HEK293 (cell line): ENCODE data around the gene RASGRP1.
A peak's percentile ranks its signal among the peaks of the same experiment; 100 is the strongest.

ENCODE experiments used
- CTCF ChIA-PET: fragments of 350-600 bp; formaldehyde crosslinking; extraction: SDS; loops from one replicate; lab custom pipeline; 2021; ENCODE audit warnings: antibody characterized with exemption; lab: Yijun Ruan, JAX
- POLR2A ChIA-PET: fragments of 300-600 bp; formaldehyde crosslinking; extraction: SDS; loops from one replicate; lab custom pipeline; 2020; ENCODE audit warnings: antibody characterized with exemption, inconsistent platforms; lab: Yijun Ruan, JAX
- H3K27ac ChIP-seq: fragments of 200-500 bp; sonication (Bioruptor generic); 2 replicates; pipeline ENCODE4 v1.5.1; 2014; ENCODE audit warnings: low read depth, low read length, control low read depth, inconsistent platforms; ENCODE audit errors: extremely low read depth
- H3K36me3 ChIP-seq, 2 experiments: fragments of 200-500 bp in 1 of 2; sonication (Bioruptor generic) in 1 of 2; 1 replicate in 1 of 2; 2 replicates in 1 of 2; pipeline ENCODE4 v1.5.1; 2014 to 2017; ENCODE audit warnings: inconsistent platforms in 2 of 2, low read length in 2 of 2; ENCODE audit not compliant: control insufficient read depth in 2 of 2, insufficient read depth in 1 of 2
- H3K4me1 ChIP-seq: fragments of 200-500 bp; sonication (Bioruptor generic); 2 replicates; pipeline ENCODE4 v1.5.1; 2014; ENCODE audit warnings: mild to moderate bottlenecking, low read length, inconsistent platforms; ENCODE audit not compliant: control insufficient read depth, insufficient read depth
- H3K4me3 ChIP-seq: 2 replicates; pipeline ENCODE4 v1.5.1; 2011; ENCODE audit warnings: low read depth, mild to moderate bottlenecking, control low read depth, low read length, moderate library complexity
- H3K9me3 ChIP-seq: fragments of 200-500 bp; sonication (Bioruptor generic); 2 replicates; pipeline ENCODE4 v1.5.1; 2014; ENCODE audit warnings: low read depth, low read length, inconsistent platforms; ENCODE audit not compliant: control insufficient read depth, insufficient read depth
- HOXD13 ChIP-seq: sonication (generic); formaldehyde crosslinking; IDR thresholded peaks from 2 replicates; pipeline ENCODE4 v1.8.0; 2022; ENCODE audit warnings: missing genetic modification reagents, borderline replicate concordance
- OSR2 ChIP-seq: fragments of 450-650 bp; formaldehyde crosslinking; IDR thresholded peaks from 2 replicates; pipeline ENCODE4 v1.5.1; 2016; ENCODE audit warnings: missing biosample characterization, missing genetic modification characterization
- WT1 ChIP-seq: fragments of 450-650 bp; formaldehyde crosslinking; IDR thresholded peaks from 2 replicates; pipeline ENCODE4 v1.5.1; 2016; ENCODE audit warnings: missing biosample characterization, missing genetic modification characterization
- ZBTB17 ChIP-seq: fragments of 450-650 bp; formaldehyde crosslinking; IDR thresholded peaks from 2 replicates; pipeline ENCODE4 v1.5.1; 2016; ENCODE audit warnings: missing biosample characterization, missing genetic modification characterization
- ZFHX2 ChIP-seq: fragments of 450-650 bp; formaldehyde crosslinking; conservative IDR thresholded peaks from 2 replicates; pipeline ENCODE4 v1.5.1; 2016; ENCODE audit warnings: missing biosample characterization, missing genetic modification characterization
- ZNF114 ChIP-seq: fragments of 450-650 bp; formaldehyde crosslinking; IDR thresholded peaks from 2 replicates; pipeline ENCODE4 v1.5.0; 2017; ENCODE audit warnings: missing biosample characterization, missing genetic modification characterization
- ZNF223 ChIP-seq: fragments of 450-650 bp; formaldehyde crosslinking; IDR thresholded peaks from 2 replicates; pipeline ENCODE4 v1.5.1; 2016; ENCODE audit warnings: missing biosample characterization, missing genetic modification characterization
- ZNF23 ChIP-seq: fragments of 450-650 bp; formaldehyde crosslinking; IDR thresholded peaks from 2 replicates; pipeline ENCODE4 v1.5.1; 2016; ENCODE audit warnings: missing biosample characterization, missing genetic modification characterization, borderline replicate concordance
- ZNF239 ChIP-seq: fragments of 450-650 bp; formaldehyde crosslinking; IDR thresholded peaks from 2 replicates; pipeline ENCODE4 v1.5.1; 2016; ENCODE audit warnings: missing biosample characterization, missing genetic modification characterization
- ZNF350 ChIP-seq: fragments of 450-650 bp; formaldehyde crosslinking; IDR thresholded peaks from 2 replicates; pipeline ENCODE4 v1.5.0; 2017; ENCODE audit warnings: missing biosample characterization, mild to moderate bottlenecking, missing genetic modification characterization
- ZNF37A ChIP-seq: fragments of 450-650 bp; IDR thresholded peaks from 2 replicates; pipeline ENCODE4 v1.5.1; 2018; ENCODE audit warnings: missing biosample characterization, missing genetic modification characterization
- ZNF394 ChIP-seq: fragments of 450-650 bp; formaldehyde crosslinking; IDR thresholded peaks from 2 replicates; pipeline ENCODE4 v1.5.1; 2016; ENCODE audit warnings: missing biosample characterization, missing genetic modification characterization, mild to moderate bottlenecking, moderate library complexity, borderline replicate concordance
- ZNF529 ChIP-seq: fragments of 450-650 bp; formaldehyde crosslinking; IDR thresholded peaks from 2 replicates; pipeline ENCODE4 v1.5.1; 2017; ENCODE audit warnings: missing genetic modification characterization, missing biosample characterization; ENCODE audit not compliant: insufficient replicate concordance
- ZNF600 ChIP-seq: fragments of 450-650 bp; formaldehyde crosslinking; IDR thresholded peaks from 2 replicates; pipeline ENCODE4 v1.5.1; 2016; ENCODE audit warnings: missing biosample characterization, missing genetic modification characterization
- ZNF664 ChIP-seq: fragments of 450-650 bp; formaldehyde crosslinking; IDR thresholded peaks from 2 replicates; pipeline ENCODE4 v1.5.1; 2016; ENCODE audit warnings: missing biosample characterization, missing genetic modification characterization
- ZNF707 ChIP-seq: fragments of 450-650 bp; formaldehyde crosslinking; IDR thresholded peaks from 2 replicates; pipeline ENCODE4 v1.5.1; 2016; ENCODE audit warnings: missing biosample characterization, missing genetic modification characterization
- ZNF747 ChIP-seq: fragments of 450-650 bp; formaldehyde crosslinking; IDR thresholded peaks from 2 replicates; pipeline ENCODE4 v1.5.1; 2016; ENCODE audit warnings: missing biosample characterization, missing genetic modification characterization
- ZNF777 ChIP-seq: fragments of 450-650 bp; formaldehyde crosslinking; IDR thresholded peaks from 2 replicates; pipeline ENCODE4 v1.5.1; 2017; ENCODE audit warnings: missing biosample characterization, missing genetic modification characterization, borderline replicate concordance
- TF ChIP-seq, protein P1 (sequence below): fragments of 450-650 bp; formaldehyde crosslinking; IDR thresholded peaks from 2 replicates; pipeline ENCODE4 v1.5.1; 2016; ENCODE audit warnings: missing biosample characterization, missing genetic modification characterization
- TF ChIP-seq, protein P2 (sequence below): fragments of 450-650 bp; formaldehyde crosslinking; IDR thresholded peaks from 2 replicates; pipeline ENCODE4 v1.5.1; 2016; ENCODE audit warnings: missing biosample characterization, missing genetic modification characterization
- TF ChIP-seq, protein P3 (sequence below): fragments of 450-650 bp; formaldehyde crosslinking; IDR thresholded peaks from 2 replicates; pipeline ENCODE4 v1.5.1; 2016; ENCODE audit warnings: missing biosample characterization, missing genetic modification characterization
- TF ChIP-seq, protein P4 (sequence below): fragments of 450-650 bp; formaldehyde crosslinking; IDR thresholded peaks from 2 replicates; pipeline ENCODE4 v1.5.1; 2016; ENCODE audit warnings: missing biosample characterization, missing genetic modification characterization, borderline replicate concordance
- TF ChIP-seq, protein P5 (sequence below): fragments of 450-650 bp; formaldehyde crosslinking; IDR thresholded peaks from 2 replicates; pipeline ENCODE4 v1.5.1; 2016; ENCODE audit warnings: missing biosample characterization, missing genetic modification characterization, low read depth

Gene RASGRP1

DNA sequence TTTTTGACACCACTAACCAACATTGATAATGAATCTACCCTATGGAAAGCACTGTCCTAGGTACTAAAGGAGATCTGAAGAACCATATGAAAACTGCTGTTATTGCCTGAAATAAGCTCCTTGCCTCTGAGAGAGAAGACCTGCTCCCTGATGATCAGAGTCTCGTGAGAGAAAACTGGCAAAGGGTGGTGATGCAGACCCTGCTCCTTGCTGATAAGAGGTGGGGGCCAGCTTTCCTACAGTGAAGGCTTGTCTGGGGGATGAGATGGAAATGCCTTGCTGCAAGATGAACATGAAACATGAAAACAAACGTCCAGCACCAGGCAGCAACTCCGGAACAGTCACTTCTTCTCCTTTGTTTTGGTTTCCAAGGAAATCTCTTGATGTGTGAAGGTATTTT is 31.9 kb downstream of the RASGRP1 start:
- Histone ChIP-seq H3K36me3 (no peaks in the 10 kb centered on the region), H3K9me3 (no peaks in the 10 kb centered on the region), H3K27ac (no peak overlapping the region), H3K4me1 (peaks cover 8% of the 10 kb centered on the region; the same call in 1 of the 2 replicates), H3K4me3 (no peak overlapping the region)
- ChIA-PET POLR2A (no interaction called here), CTCF (interaction anchor here (1.7 kb wide), 2 partner anchors 10 to 31 kb away, joined by 5 to 8 read pairs; partner anchors contain the start of gene RASGRP1)
- TF ChIP-seq ZNF23 (tag by site-specific recombination): no peak
- TF ChIP-seq, protein P1, sequence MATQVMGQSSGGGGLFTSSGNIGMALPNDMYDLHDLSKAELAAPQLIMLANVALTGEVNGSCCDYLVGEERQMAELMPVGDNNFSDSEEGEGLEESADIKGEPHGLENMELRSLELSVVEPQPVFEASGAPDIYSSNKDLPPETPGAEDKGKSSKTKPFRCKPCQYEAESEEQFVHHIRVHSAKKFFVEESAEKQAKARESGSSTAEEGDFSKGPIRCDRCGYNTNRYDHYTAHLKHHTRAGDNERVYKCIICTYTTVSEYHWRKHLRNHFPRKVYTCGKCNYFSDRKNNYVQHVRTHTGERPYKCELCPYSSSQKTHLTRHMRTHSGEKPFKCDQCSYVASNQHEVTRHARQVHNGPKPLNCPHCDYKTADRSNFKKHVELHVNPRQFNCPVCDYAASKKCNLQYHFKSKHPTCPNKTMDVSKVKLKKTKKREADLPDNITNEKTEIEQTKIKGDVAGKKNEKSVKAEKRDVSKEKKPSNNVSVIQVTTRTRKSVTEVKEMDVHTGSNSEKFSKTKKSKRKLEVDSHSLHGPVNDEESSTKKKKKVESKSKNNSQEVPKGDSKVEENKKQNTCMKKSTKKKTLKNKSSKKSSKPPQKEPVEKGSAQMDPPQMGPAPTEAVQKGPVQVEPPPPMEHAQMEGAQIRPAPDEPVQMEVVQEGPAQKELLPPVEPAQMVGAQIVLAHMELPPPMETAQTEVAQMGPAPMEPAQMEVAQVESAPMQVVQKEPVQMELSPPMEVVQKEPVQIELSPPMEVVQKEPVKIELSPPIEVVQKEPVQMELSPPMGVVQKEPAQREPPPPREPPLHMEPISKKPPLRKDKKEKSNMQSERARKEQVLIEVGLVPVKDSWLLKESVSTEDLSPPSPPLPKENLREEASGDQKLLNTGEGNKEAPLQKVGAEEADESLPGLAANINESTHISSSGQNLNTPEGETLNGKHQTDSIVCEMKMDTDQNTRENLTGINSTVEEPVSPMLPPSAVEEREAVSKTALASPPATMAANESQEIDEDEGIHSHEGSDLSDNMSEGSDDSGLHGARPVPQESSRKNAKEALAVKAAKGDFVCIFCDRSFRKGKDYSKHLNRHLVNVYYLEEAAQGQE (tag by site-specific recombination): peak; percentile 39; the same call in 1 of the 2 replicates

DNA sequence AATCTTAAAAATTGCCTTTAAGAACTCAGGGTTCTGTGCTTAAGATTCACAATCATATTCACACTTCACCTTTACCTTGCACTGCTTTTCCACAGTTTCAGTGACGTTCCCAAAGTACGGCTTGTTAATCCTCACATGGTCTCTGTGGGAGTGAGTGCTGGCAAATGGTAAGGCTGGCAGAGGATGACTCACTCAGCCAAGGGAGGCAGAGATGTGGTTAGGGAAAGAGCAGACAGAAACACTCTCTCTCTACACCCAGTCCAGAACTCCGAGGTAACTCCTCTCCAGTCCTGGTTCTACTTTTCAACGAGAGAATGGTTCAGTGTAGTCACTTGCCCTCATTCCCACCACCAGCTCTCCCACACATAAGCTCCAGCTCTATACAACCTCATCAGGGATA is 33.1 kb downstream of the RASGRP1 start:
- POLR2A ChIA-PET: no interaction called here
- TF ChIP-seq ZNF664 (tag by site-specific recombination) (no peak), ZNF239 (no peak), ZBTB17 (tag by site-specific recombination) (no peak), ZNF37A (tag by site-specific recombination) (no peak), ZFHX2 (peak; percentile 26; the same call in 1 of the 2 replicates), ZNF600 (tag by site-specific recombination) (peak; percentile 75), ZNF394 (tag by site-specific recombination) (no peak), ZNF777 (tag by site-specific recombination) (no peak)
- TF ChIP-seq, protein P2, sequence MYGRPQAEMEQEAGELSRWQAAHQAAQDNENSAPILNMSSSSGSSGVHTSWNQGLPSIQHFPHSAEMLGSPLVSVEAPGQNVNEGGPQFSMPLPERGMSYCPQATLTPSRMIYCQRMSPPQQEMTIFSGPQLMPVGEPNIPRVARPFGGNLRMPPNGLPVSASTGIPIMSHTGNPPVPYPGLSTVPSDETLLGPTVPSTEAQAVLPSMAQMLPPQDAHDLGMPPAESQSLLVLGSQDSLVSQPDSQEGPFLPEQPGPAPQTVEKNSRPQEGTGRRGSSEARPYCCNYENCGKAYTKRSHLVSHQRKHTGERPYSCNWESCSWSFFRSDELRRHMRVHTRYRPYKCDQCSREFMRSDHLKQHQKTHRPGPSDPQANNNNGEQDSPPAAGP (tag by site-specific recombination): no peak
- Histone ChIP-seq H3K9me3 (no peaks in the 10 kb centered on the region), H3K36me3 (no peaks in the 10 kb centered on the region), H3K4me3 (no peak overlapping the region), H3K4me1 (peaks cover 5% of the 10 kb centered on the region; the same call in 1 of the 2 replicates), H3K27ac (no peak overlapping the region)
- CTCF ChIA-PET: interaction anchor here (0.7 to 2.5 kb wide), 3 partner anchors 9 to 91 kb away, joined by 5 to 7 read pairs (median 5); partner anchors contain the start of gene RASGRP1

DNA sequence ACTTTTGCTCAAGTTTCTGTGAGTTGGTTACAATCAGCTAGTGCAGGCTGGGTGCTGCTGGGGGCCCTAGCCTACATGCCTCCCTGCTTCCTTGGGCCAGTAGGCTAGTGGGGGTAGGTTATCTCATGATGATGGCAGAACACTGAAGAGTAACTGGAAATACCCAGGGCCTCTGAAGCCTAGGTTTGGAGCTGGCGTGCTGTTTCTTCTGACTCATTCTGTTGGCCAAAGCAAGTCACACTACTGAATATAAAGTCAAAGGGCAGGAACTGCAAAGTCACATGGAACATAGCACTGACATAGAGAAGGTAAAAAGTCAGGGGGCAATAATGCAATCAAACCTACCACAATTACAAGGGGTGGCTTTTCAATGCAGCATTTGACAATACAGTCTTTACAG is 34.5 kb downstream of the RASGRP1 start:
- ChIA-PET CTCF (interaction anchor here (2.5 kb wide), 1 partner anchor 34 kb away, joined by 7 read pairs; the partner anchor contains the start of gene RASGRP1), POLR2A (no interaction called here)
- H3K9me3 ChIP-seq: no peaks in the 10 kb centered on the region
- no peak overlapping the region for H3K27ac ChIP-seq
- no peak overlapping the region for H3K4me3 ChIP-seq
- no peaks in the 10 kb centered on the region for H3K36me3 ChIP-seq
- H3K4me1 ChIP-seq: no peaks in the 10 kb centered on the region
- TF ChIP-seq HOXD13 (CRISPR knock-in tag) (no peak), WT1 (no peak), ZNF747 (tag by site-specific recombination) (no peak), ZNF350 (tag by site-specific recombination) (no peak), ZNF114 (no peak), ZNF707 (tag by site-specific recombination) (no peak), ZNF529 (tag by site-specific recombination) (no peak), OSR2 (tag by site-specific recombination) (no peak), ZNF223 (no peak), ZNF23 (tag by site-specific recombination) (no peak)
- TF ChIP-seq, protein P3, sequence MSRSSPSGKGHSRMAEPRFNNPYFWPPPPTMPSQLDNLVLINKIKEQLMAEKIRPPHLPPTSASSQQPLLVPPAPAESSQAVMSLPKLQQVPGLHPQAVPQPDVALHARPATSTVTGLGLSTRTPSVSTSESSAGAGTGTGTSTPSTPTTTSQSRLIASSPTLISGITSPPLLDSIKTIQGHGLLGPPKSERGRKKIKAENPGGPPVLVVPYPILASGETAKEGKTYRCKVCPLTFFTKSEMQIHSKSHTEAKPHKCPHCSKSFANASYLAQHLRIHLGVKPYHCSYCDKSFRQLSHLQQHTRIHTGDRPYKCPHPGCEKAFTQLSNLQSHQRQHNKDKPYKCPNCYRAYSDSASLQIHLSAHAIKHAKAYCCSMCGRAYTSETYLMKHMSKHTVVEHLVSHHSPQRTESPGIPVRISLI (tag by site-specific recombination): no peak
- TF ChIP-seq, protein P4, sequence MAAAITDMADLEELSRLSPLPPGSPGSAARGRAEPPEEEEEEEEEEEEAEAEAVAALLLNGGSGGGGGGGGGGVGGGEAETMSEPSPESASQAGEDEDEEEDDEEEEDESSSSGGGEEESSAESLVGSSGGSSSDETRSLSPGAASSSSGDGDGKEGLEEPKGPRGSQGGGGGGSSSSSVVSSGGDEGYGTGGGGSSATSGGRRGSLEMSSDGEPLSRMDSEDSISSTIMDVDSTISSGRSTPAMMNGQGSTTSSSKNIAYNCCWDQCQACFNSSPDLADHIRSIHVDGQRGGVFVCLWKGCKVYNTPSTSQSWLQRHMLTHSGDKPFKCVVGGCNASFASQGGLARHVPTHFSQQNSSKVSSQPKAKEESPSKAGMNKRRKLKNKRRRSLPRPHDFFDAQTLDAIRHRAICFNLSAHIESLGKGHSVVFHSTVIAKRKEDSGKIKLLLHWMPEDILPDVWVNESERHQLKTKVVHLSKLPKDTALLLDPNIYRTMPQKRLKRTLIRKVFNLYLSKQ: no peak
- TF ChIP-seq, protein P5, sequence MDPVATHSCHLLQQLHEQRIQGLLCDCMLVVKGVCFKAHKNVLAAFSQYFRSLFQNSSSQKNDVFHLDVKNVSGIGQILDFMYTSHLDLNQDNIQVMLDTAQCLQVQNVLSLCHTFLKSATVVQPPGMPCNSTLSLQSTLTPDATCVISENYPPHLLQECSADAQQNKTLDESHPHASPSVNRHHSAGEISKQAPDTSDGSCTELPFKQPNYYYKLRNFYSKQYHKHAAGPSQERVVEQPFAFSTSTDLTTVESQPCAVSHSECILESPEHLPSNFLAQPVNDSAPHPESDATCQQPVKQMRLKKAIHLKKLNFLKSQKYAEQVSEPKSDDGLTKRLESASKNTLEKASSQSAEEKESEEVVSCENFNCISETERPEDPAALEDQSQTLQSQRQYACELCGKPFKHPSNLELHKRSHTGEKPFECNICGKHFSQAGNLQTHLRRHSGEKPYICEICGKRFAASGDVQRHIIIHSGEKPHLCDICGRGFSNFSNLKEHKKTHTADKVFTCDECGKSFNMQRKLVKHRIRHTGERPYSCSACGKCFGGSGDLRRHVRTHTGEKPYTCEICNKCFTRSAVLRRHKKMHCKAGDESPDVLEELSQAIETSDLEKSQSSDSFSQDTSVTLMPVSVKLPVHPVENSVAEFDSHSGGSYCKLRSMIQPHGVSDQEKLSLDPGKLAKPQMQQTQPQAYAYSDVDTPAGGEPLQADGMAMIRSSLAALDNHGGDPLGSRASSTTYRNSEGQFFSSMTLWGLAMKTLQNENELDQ (tag by site-specific recombination): no peak
